ENCODE results near the gene GDF15.

GDF15 gene

GRCh38 chr19:18384775-18385174 lies 1.2 kb upstream of the GDF15 start:
- ChIA-PET POLR2A (interaction anchor here (1.1 kb wide), 1 partner anchor 35 kb away, joined by 3 read pairs; the partner anchor contains the start of gene SSBP4), CTCF (interaction anchor here (0.6 kb wide), 1 partner anchor 28 kb away, joined by 3 read pairs; no protein-coding TSS in a partner anchor)
- DNase-seq (ENCODE audit: extremely low spot score) = no peak
- TF ChIP-seq L3MBTL2 (conservative IDR thresholded peaks at IDR 0.05) = no peak
- no peak for TF ChIP-seq SP1 (IDR thresholded peaks at IDR 0.05)
- TF ChIP-seq PKNOX1 (IDR thresholded peaks at IDR 0.05) = no peak
- no peak for TF ChIP-seq ZNF384 (IDR thresholded peaks at IDR 0.05)
- no peak for TF ChIP-seq NFRKB (IDR thresholded peaks at IDR 0.05)
- no peak for TF ChIP-seq ARNT (IDR thresholded peaks at IDR 0.05)
- TF ChIP-seq BHLHE40 (IDR thresholded peaks at IDR 0.05; ENCODE audit: borderline replicate concordance) = no peak
- TF ChIP-seq FOXK2 (IDR thresholded peaks at IDR 0.05) = no peak
- TF ChIP-seq TARDBP (IDR thresholded peaks at IDR 0.05) = no peak

GRCh38 chr19:18385359-18385674 lies 641 bp upstream of the GDF15 start:
- TF ChIP-seq CTBP1 (IDR thresholded peaks at IDR 0.05; ENCODE audit: borderline replicate concordance) (no peak), ELF4 (IDR thresholded peaks at IDR 0.05) (no peak), PKNOX1 (IDR thresholded peaks at IDR 0.05) (no peak), FOXK2 (IDR thresholded peaks at IDR 0.05) (no peak), L3MBTL2 (conservative IDR thresholded peaks at IDR 0.05) (no peak), FOXA1 (IDR thresholded peaks at IDR 0.05) (no peak), HDGF (IDR thresholded peaks at IDR 0.05; ENCODE audit: borderline replicate concordance) (no peak), BHLHE40 (IDR thresholded peaks at IDR 0.05; ENCODE audit: borderline replicate concordance) (no peak), SUZ12 (IDR thresholded peaks at IDR 0.05) (no peak), TARDBP (IDR thresholded peaks at IDR 0.05) (no peak), SP1 (IDR thresholded peaks at IDR 0.05) (no peak), LEF1 (IDR thresholded peaks at IDR 0.05; ENCODE audit: borderline replicate concordance) (no peak), ZNF384 (IDR thresholded peaks at IDR 0.05) (no peak), FOXM1 (IDR thresholded peaks at IDR 0.05; ENCODE audit: borderline replicate concordance) (no peak), NFRKB (IDR thresholded peaks at IDR 0.05) (no peak), ARNT (IDR thresholded peaks at IDR 0.05) (no peak)
- DNase-seq (ENCODE audit: extremely low spot score) = no peak
- CTCF ChIA-PET = interaction anchor here (0.5 to 1.7 kb wide), 11 partner anchors 11 to 161 kb away, joined by 3 to 6 read pairs (median 3); partner anchors contain the start of gene SSBP4
- POLR2A ChIA-PET = no interaction called here

GRCh38 chr19:18386543-18387271 lies 749 bp downstream of the GDF15 start:
- POLR2A ChIA-PET = no interaction called here
- CTCF ChIA-PET = interaction anchor here (1.2 to 1.7 kb wide), 4 partner anchors 24 to 162 kb away, joined by 3 to 5 read pairs (median 4); no protein-coding TSS in a partner anchor
- DNase-seq (ENCODE audit: extremely low spot score) = no peak
- no peak for TF ChIP-seq FOXK2 (IDR thresholded peaks at IDR 0.05)
- TF ChIP-seq BHLHE40 (IDR thresholded peaks at IDR 0.05; ENCODE audit: borderline replicate concordance) = no peak
- no peak for TF ChIP-seq ELF4 (IDR thresholded peaks at IDR 0.05)
- TF ChIP-seq LEF1 (IDR thresholded peaks at IDR 0.05; ENCODE audit: borderline replicate concordance) = no peak
- no peak for TF ChIP-seq SP1 (IDR thresholded peaks at IDR 0.05)
- no peak for TF ChIP-seq ARNT (IDR thresholded peaks at IDR 0.05)
- TF ChIP-seq SUZ12 (IDR thresholded peaks at IDR 0.05) = no peak
- no peak for TF ChIP-seq TARDBP (IDR thresholded peaks at IDR 0.05)
- TF ChIP-seq HDGF (IDR thresholded peaks at IDR 0.05; ENCODE audit: borderline replicate concordance) = no peak
- TF ChIP-seq ZNF384 (IDR thresholded peaks at IDR 0.05) = no peak
- no peak for TF ChIP-seq NFRKB (IDR thresholded peaks at IDR 0.05)
- TF ChIP-seq CTBP1 (IDR thresholded peaks at IDR 0.05; ENCODE audit: borderline replicate concordance) = no peak
- no peak for TF ChIP-seq FOXA1 (IDR thresholded peaks at IDR 0.05)
- no peak for TF ChIP-seq PKNOX1 (IDR thresholded peaks at IDR 0.05)
- no peak for TF ChIP-seq L3MBTL2 (conservative IDR thresholded peaks at IDR 0.05)
- no peak for TF ChIP-seq FOXM1 (IDR thresholded peaks at IDR 0.05; ENCODE audit: borderline replicate concordance)

GRCh38 chr19:18388100-18388959 lies 2.4 kb downstream of the GDF15 start:
- POLR2A ChIA-PET = interaction anchor here (0.6 to 1.1 kb wide), 2 partner anchors 14 to 144 kb away, joined by 3 to 4 read pairs; no protein-coding TSS in a partner anchor
- TF ChIP-seq L3MBTL2 (conservative IDR thresholded peaks at IDR 0.05) = peak; percentile 77
- TF ChIP-seq ZNF384 (IDR thresholded peaks at IDR 0.05) = no peak
- CTCF ChIA-PET = interaction anchor here (0.6 to 2.4 kb wide), 13 partner anchors 9 to 129 kb away, joined by 3 to 11 read pairs (median 4); partner anchors contain the start of gene LRRC25
- peak; percentile 94 for DNase-seq (ENCODE audit: extremely low spot score)

- POLR2A ChIA-PET = no interaction called here
- TF ChIP-seq ZNF384 (IDR thresholded peaks at IDR 0.05) (no peak), NFRKB (IDR thresholded peaks at IDR 0.05) (no peak), FOXA1 (IDR thresholded peaks at IDR 0.05) (no peak), TARDBP (IDR thresholded peaks at IDR 0.05) (no peak), BHLHE40 (IDR thresholded peaks at IDR 0.05; ENCODE audit: borderline replicate concordance) (no peak), PKNOX1 (IDR thresholded peaks at IDR 0.05) (no peak), LEF1 (IDR thresholded peaks at IDR 0.05; ENCODE audit: borderline replicate concordance) (no peak), FOXK2 (IDR thresholded peaks at IDR 0.05) (no peak), SP1 (IDR thresholded peaks at IDR 0.05) (no peak)
- CTCF ChIA-PET = interaction anchor here (0.8 to 2.4 kb wide), 10 partner anchors 9 to 61 kb away, joined by 3 to 11 read pairs (median 4); partner anchors contain the start of genes LRRC25 and SSBP4
Observed at GRCh38 chr19:18388960-18389725, 3.2 kb downstream of the GDF15 start.

More at GRCh38 chr19:18388960-18389725, 3.2 kb downstream of the GDF15 start:
- DNase-seq (ENCODE audit: extremely low spot score) = no peak
